OCI-LY3 (cell line): ENCODE measurements around the gene TNFAIP8L2.

Source experiments
- EZH2phosphoT487 ChIP-seq: fragments of 200-600 bp; shearing (Covaris generic); IDR thresholded peaks from 2 replicates; pipeline ENCODE4 v1.6.1; 2018; ENCODE audit warnings: antibody characterized with exemption, mixed run types, low read depth
- TF ChIP-seq, protein P1 (sequence below): fragments of 200-600, 300-600 bp; sonication (generic); IDR thresholded peaks from 2 replicates; pipeline ENCODE4 v1.5.1; 2014; ENCODE audit warnings: antibody characterized with exemption, low read length, low read depth

- TF ChIP-seq, protein P1, sequence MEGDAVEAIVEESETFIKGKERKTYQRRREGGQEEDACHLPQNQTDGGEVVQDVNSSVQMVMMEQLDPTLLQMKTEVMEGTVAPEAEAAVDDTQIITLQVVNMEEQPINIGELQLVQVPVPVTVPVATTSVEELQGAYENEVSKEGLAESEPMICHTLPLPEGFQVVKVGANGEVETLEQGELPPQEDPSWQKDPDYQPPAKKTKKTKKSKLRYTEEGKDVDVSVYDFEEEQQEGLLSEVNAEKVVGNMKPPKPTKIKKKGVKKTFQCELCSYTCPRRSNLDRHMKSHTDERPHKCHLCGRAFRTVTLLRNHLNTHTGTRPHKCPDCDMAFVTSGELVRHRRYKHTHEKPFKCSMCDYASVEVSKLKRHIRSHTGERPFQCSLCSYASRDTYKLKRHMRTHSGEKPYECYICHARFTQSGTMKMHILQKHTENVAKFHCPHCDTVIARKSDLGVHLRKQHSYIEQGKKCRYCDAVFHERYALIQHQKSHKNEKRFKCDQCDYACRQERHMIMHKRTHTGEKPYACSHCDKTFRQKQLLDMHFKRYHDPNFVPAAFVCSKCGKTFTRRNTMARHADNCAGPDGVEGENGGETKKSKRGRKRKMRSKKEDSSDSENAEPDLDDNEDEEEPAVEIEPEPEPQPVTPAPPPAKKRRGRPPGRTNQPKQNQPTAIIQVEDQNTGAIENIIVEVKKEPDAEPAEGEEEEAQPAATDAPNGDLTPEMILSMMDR = no peak
- no peak for TF ChIP-seq EZH2phosphoT487
Observed at GRCh38 chr1:151145304-151146071, 11.0 kb upstream of the TNFAIP8L2 start.
